Sigmoid colon (tissue), 7 donors: ENCODE data around the gene NTM. TPM values are rescaled to one million over a fixed set of nuclear protein-coding genes. Genes with fewer than 3 reads are reported as not detected.

ENCODE experiments used
- DNase-seq: peaks from one replicate; pipeline ENCODE4 v3.0.0-alpha.2; 2019
- H3K27ac ChIP-seq, 4 donors: fragments of 200-600 bp; sonication (generic); one replicate each; pipeline ENCODE4 v1.5.1; 2016 to 2019; ENCODE audit warnings: mild to moderate bottlenecking in 1 of 4
- H3K27me3 ChIP-seq, 3 donors: fragments of 200-600 bp; sonication (generic); one replicate each; pipeline ENCODE4 v1.5.1; 2019; ENCODE audit warnings: mild to moderate bottlenecking in 1 of 3
- H3K36me3 ChIP-seq, 4 donors: fragments of 200-600 bp; sonication (generic); one replicate each; pipeline ENCODE4 v1.5.1; 2016 to 2019
- H3K4me1 ChIP-seq, 4 donors: fragments of 200-600 bp; sonication (generic); one replicate each; pipeline ENCODE4 v1.5.1; 2017 to 2019
- H3K4me3 ChIP-seq, 4 donors: fragments of 200-600 bp; sonication (generic); one replicate each; pipeline ENCODE4 v1.5.1; 2017 to 2019; ENCODE audit warnings: mild to moderate bottlenecking in 2 of 4, moderate library complexity in 1 of 4
- H3K9me3 ChIP-seq, 4 donors: fragments of 200-600 bp in 3 of 4; sonication (generic) in 3 of 4; one replicate each; pipeline versions ENCODE4 v1.5.1 to v1.6.1; 2013 to 2019
- EP300 ChIP-seq, 4 donors: sonication (generic); formaldehyde crosslinking; IDR thresholded peaks; one replicate each; pipeline ENCODE4 v1.6.1; 2017; ENCODE audit warnings: antibody characterized with exemption in 4 of 4
- POLR2A ChIP-seq, 2 donors: fragments of 450-650 bp; IDR thresholded peaks; one replicate each; pipeline ENCODE4 v1.6.1; 2016; ENCODE audit warnings: antibody characterized with exemption in 2 of 2, mild to moderate bottlenecking in 2 of 2, moderate library complexity in 2 of 2
- POLR2AphosphoS5 ChIP-seq, 4 donors: sonication (generic); formaldehyde crosslinking; IDR thresholded peaks; one replicate each; pipeline ENCODE4 v1.6.1; 2017; ENCODE audit warnings: antibody characterized with exemption in 4 of 4
- WGBS, 2 donors: extraction: QIAGEN DNeasy Blood & Tissue Kit; methylation state at CpG; one replicate each; pipeline ENCODE4 v1.1.7; 2013; 5-methylcytosine and 5-hydroxymethylcytosine counted together
- intact Hi-C: fragments of 100-400 bp; cut with DNase I; formaldehyde crosslinking; loops from one replicate; pipeline ENCODE4 v1.15.1; 2023
- polyA plus RNA-seq, 3 donors: library from polyadenylated mRNA; stranded (reverse); fragments of 200-250 nt; gene quantifications; one replicate each; pipeline ENCODE4 v1.2.3, GENCODE V29; 2013
- total RNA-seq, 4 donors: library from RNA; depleted of rRNA; stranded (reverse); fragments of >200 nt; gene quantifications; one replicate each; pipeline ENCODE4 v1.1.0, GENCODE V29; 2016
- TF ChIP-seq, protein P1 (sequence below), 4 experiments: fragments of 450-650 bp in 3 of 4; fragments of 200-600 bp in 1 of 4; IDR thresholded peaks; one replicate each; pipeline ENCODE4 v1.5.1; 2016 to 2019; ENCODE audit warnings: antibody characterized with exemption in 4 of 4, mild to moderate bottlenecking in 3 of 4, moderate library complexity in 2 of 4
- donor health status: healthy with polysubstance abuse.
- donor health status: Bipolar disorder and iron deficiency.
- donor health status: healthy.

The NTM gene
- total and polyA plus RNA-seq, 7 donors = 0.96 to 18.3 (median 6.4) TPM; not detected in 1

DNA sequence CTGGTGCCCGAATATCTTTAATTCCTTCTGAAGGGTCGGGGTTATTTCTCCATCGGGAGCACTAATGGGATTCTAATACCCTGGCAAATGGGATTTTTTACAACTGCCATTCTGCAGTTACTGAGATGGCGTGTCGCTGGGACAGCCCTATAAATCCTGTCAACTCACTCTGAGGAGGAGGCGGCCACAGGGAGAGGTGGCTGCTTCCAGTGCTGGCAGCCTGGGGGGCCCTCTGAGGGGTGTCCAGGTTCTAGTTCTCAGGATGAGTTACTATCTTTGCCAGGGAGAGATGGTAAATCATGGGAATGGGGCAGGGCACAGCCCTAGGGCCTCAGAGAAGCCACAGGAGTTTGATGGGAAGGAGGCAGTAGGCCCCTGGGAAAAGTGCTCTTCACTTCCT, 135.9 kb downstream of the NTM start:
- Histone ChIP-seq H3K9me3 (no peaks in the 10 kb centered on the region), H3K4me1 (peaks cover 0 to 5% (median 2%) of the 10 kb centered on the region in 4 donors), H3K27ac (no peak overlapping the region), H3K4me3 (no peak overlapping the region), H3K27me3 (no peaks in the 10 kb centered on the region), H3K36me3 (no peaks in the 10 kb centered on the region)
- DNase-seq = no peak
- 63 to 68% methylated on average over 6 of the region's 6 CpGs for WGBS, 2 donors
- TF ChIP-seq, protein P1, sequence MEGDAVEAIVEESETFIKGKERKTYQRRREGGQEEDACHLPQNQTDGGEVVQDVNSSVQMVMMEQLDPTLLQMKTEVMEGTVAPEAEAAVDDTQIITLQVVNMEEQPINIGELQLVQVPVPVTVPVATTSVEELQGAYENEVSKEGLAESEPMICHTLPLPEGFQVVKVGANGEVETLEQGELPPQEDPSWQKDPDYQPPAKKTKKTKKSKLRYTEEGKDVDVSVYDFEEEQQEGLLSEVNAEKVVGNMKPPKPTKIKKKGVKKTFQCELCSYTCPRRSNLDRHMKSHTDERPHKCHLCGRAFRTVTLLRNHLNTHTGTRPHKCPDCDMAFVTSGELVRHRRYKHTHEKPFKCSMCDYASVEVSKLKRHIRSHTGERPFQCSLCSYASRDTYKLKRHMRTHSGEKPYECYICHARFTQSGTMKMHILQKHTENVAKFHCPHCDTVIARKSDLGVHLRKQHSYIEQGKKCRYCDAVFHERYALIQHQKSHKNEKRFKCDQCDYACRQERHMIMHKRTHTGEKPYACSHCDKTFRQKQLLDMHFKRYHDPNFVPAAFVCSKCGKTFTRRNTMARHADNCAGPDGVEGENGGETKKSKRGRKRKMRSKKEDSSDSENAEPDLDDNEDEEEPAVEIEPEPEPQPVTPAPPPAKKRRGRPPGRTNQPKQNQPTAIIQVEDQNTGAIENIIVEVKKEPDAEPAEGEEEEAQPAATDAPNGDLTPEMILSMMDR (IDR thresholded peaks at IDR 0.05) = no peak
- TF ChIP-seq POLR2AphosphoS5 (IDR thresholded peaks at IDR 0.05) (no peak), POLR2A (IDR thresholded peaks at IDR 0.05) (no peak), EP300 (IDR thresholded peaks at IDR 0.05) (no peak)
- intact Hi-C loops = loop anchor here (10.0 kb wide), 1 partner anchor 102 kb away; no protein-coding TSS in a partner anchor

DNA sequence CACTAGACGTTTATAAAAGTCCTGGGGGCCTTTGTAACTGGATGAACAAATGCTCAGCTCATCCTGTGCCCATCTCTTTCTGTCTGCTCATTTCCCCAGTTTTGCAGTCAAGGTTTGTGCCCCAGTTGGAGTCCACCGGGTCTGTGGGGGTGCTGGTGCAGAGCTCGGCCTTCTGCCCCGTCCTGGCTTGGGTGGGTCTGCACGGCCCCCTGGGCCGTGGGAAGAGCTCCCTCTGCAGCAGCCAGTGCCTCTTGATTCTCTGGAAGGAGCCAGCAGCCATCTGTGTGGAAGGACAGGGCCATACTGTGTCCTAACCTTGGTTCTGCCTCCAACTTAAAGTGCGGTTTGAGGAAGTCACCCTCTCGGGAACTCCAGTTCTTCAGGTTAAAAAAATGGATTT, 140.2 kb downstream of the NTM start:
- Histone ChIP-seq H3K27me3 (no peaks in the 10 kb centered on the region), H3K36me3 (no peaks in the 10 kb centered on the region), H3K4me1 (no peaks in the 10 kb centered on the region), H3K27ac (no peak overlapping the region), H3K4me3 (no peak overlapping the region), H3K9me3 (no peaks in the 10 kb centered on the region)
- WGBS, 2 donors = 78% methylated on average over 8 of the region's 8 CpGs
- no peak for DNase-seq
- TF ChIP-seq POLR2A (IDR thresholded peaks at IDR 0.05) (no peak), POLR2AphosphoS5 (IDR thresholded peaks at IDR 0.05) (no peak), EP300 (IDR thresholded peaks at IDR 0.05) (no peak)
- TF ChIP-seq, protein P1 (IDR thresholded peaks at IDR 0.05) = no peak
- intact Hi-C loops = loop anchor here (5.0 to 10.0 kb wide), 2 partner anchors 164 to 443 kb away; no protein-coding TSS in a partner anchor

DNA sequence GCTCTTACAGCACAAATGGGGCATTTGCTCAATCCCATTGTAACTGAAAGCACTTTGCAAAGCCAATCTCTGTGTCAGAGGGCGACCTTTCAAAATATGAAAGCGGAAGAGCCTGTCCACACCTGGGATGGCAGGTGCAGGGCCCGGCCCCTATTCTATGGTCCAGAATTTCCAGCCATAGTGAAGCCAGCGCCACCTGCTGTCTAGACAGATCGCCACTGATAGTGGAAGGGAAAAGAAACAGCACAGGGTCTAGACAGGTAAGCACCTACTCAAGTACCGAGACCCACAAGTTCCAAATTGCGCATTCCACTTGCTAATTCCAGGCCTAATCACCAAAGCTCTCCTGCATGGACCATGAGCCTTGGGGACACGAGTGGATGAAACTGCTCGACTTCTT, 141.4 kb downstream of the NTM start:
- TF ChIP-seq POLR2A (IDR thresholded peaks at IDR 0.05) (no peak), POLR2AphosphoS5 (IDR thresholded peaks at IDR 0.05) (no peak), EP300 (IDR thresholded peaks at IDR 0.05) (no peak)
- TF ChIP-seq, protein P1 (IDR thresholded peaks at IDR 0.05) = peak in 3 of 4 experiments; percentile 38 to 48 (median 42)
- H3K36me3 ChIP-seq = no peaks in the 10 kb centered on the region
- no peak for DNase-seq
- H3K4me3 ChIP-seq = no peak overlapping the region
- 35 to 45% methylated on average over 9 of the region's 9 CpGs for WGBS, 2 donors
- H3K9me3 ChIP-seq = no peaks in the 10 kb centered on the region
- H3K27ac ChIP-seq = no peak overlapping the region
- H3K27me3 ChIP-seq = no peaks in the 10 kb centered on the region
- H3K4me1 ChIP-seq = no peaks in the 10 kb centered on the region
- intact Hi-C loops = loop anchor here (5.0 to 10.0 kb wide), 2 partner anchors 163 to 444 kb away; no protein-coding TSS in a partner anchor

DNA sequence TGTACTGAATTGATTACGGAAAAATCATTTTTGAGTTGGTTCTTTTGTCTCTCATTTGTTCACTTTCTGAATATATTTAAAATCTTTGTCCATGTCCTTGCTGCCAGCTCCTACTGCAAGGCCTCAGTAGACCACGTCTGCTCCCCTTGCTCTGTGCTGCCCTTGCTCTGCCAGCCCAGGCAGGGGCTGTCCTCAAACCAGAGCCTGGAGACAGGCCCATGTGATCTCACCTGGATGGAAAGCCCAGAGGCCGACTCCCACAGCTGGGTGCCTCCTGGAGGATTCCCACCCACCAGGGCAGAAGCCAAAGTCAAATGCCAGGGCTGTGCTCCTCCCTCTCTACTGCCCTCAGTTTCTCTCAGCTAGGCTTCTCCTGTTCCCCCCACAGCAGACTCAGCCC, 141.8 kb downstream of the NTM start:
- no peak overlapping the region for H3K4me3 ChIP-seq
- H3K4me1 ChIP-seq = no peaks in the 10 kb centered on the region
- H3K27me3 ChIP-seq = no peaks in the 10 kb centered on the region
- 63 to 75% methylated on average over 3 of the region's 3 CpGs for WGBS, 2 donors
- intact Hi-C loops = loop anchor here (5.0 to 10.0 kb wide), 2 partner anchors 163 to 445 kb away; no protein-coding TSS in a partner anchor
- H3K27ac ChIP-seq = no peak overlapping the region
- H3K36me3 ChIP-seq = no peaks in the 10 kb centered on the region
- no peak for DNase-seq
- TF ChIP-seq, protein P1 (IDR thresholded peaks at IDR 0.05) = no peak
- TF ChIP-seq POLR2AphosphoS5 (IDR thresholded peaks at IDR 0.05) = no peak
- TF ChIP-seq POLR2A (IDR thresholded peaks at IDR 0.05) = no peak
- TF ChIP-seq EP300 (IDR thresholded peaks at IDR 0.05) = no peak
- no peaks in the 10 kb centered on the region for H3K9me3 ChIP-seq

DNA sequence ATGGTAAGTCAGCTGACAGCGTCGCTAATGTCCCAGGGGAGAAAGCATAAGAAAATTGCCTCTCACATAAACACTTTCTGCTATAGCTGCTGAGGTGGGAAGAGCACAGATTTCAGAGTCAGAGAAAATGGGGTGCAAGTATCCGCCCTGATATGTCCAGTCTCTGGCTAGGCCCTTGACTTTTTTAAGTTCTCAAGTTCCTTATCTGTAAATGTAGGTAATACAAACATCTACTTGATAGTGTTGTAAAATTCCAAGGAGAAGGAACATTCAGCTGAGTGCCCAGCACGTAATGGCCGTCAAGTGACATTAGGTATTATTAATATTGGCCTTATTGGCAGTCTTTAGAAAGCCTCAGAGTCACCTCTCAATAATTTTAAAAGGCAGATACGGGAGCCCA, 143.6 kb downstream of the NTM start:
- Histone ChIP-seq H3K27ac (no peak overlapping the region), H3K4me3 (no peak overlapping the region), H3K9me3 (no peaks in the 10 kb centered on the region), H3K36me3 (no peaks in the 10 kb centered on the region), H3K27me3 (no peaks in the 10 kb centered on the region), H3K4me1 (no peaks in the 10 kb centered on the region)
- TF ChIP-seq EP300 (IDR thresholded peaks at IDR 0.05) (no peak), POLR2A (IDR thresholded peaks at IDR 0.05) (no peak), POLR2AphosphoS5 (IDR thresholded peaks at IDR 0.05) (no peak)
- TF ChIP-seq, protein P1 (IDR thresholded peaks at IDR 0.05) = no peak
- DNase-seq = no peak
- intact Hi-C loops = loop anchor here (5.0 to 10.0 kb wide), 2 partner anchors 161 to 447 kb away; no protein-coding TSS in a partner anchor
- WGBS, 2 donors = 81 to 85% methylated on average over 6 of the region's 6 CpGs
